H9 (cell line): ENCODE measurements around the gene APOBEC3B. TPM values are rescaled to one million over a fixed set of nuclear protein-coding genes. Genes with fewer than 3 reads are reported as not detected.
A peak's percentile ranks its signal among the peaks of the same experiment; 100 is the strongest.

Experiments used
- DNase-seq: peaks from one replicate; pipeline ENCODE4 v3.0.0-alpha.2; 2017
- H2AFZ ChIP-seq: one replicate; pipeline ENCODE4 v1.6.1; 2013; ENCODE audit warnings: mild to moderate bottlenecking, low read length, control low read depth, moderate library complexity
- H2AK5ac ChIP-seq: 2 replicates; pipeline ENCODE4 v1.6.1; 2013; ENCODE audit warnings: low read length, control low read depth, mixed read lengths; ENCODE audit not compliant: insufficient read length
- H2BK120ac ChIP-seq: one replicate; pipeline ENCODE4 v1.6.1; 2013; ENCODE audit warnings: low read depth, mild to moderate bottlenecking, low read length, control low read depth, inconsistent platforms; ENCODE audit not compliant: poor library complexity, severe bottlenecking
- H2BK12ac ChIP-seq: 2 replicates; pipeline ENCODE4 v1.6.1; 2013; ENCODE audit warnings: low read length, control low read depth, mixed read lengths, low read depth; ENCODE audit not compliant: insufficient read length
- H2BK15ac ChIP-seq: 2 replicates; pipeline ENCODE4 v1.6.1; 2013; ENCODE audit warnings: low read depth, low read length, control low read depth
- H2BK20ac ChIP-seq: one replicate; pipeline ENCODE4 v1.6.1; 2013; ENCODE audit warnings: low read depth, mild to moderate bottlenecking, low read length, control low read depth, inconsistent platforms; ENCODE audit not compliant: poor library complexity, severe bottlenecking
- H2BK5ac ChIP-seq: 2 replicates; pipeline ENCODE4 v1.6.1; 2013; ENCODE audit warnings: low read length, control low read depth, mixed read lengths; ENCODE audit not compliant: insufficient read length
- H3K14ac ChIP-seq: 2 replicates; pipeline ENCODE4 v1.6.1; 2013; ENCODE audit warnings: low read length, control low read depth; ENCODE audit not compliant: insufficient read depth
- H3K18ac ChIP-seq: 2 replicates; pipeline ENCODE4 v1.6.1; 2013; ENCODE audit warnings: low read depth, mild to moderate bottlenecking, mixed read lengths, low read length, control low read depth; ENCODE audit not compliant: insufficient read length
- H3K23ac ChIP-seq: 2 replicates; pipeline ENCODE4 v1.6.1; 2013; ENCODE audit warnings: low read length, control low read depth, mixed read lengths, low read depth; ENCODE audit not compliant: insufficient read length
- H3K23me2 ChIP-seq: 2 replicates; pipeline ENCODE4 v1.6.1; 2013; ENCODE audit warnings: low read depth, mild to moderate bottlenecking, mixed read lengths, low read length, control low read depth; ENCODE audit not compliant: insufficient read length, poor library complexity, severe bottlenecking
- H3K27ac ChIP-seq: 2 replicates; pipeline ENCODE4 v1.5.1; 2013; ENCODE audit warnings: low read length, control low read depth, mixed read lengths, low read depth; ENCODE audit not compliant: insufficient read length
- H3K27me3 ChIP-seq: 2 replicates; pipeline ENCODE4 v1.6.1; 2013; ENCODE audit warnings: low read length, control low read depth, inconsistent platforms; ENCODE audit not compliant: insufficient read depth
- H3K4ac ChIP-seq: 2 replicates; pipeline ENCODE4 v1.6.1; 2013; ENCODE audit warnings: low read depth, mild to moderate bottlenecking, control low read depth, inconsistent platforms, low read length, moderate library complexity
- H3K4me1 ChIP-seq: 2 replicates; pipeline ENCODE4 v1.6.1; 2013; ENCODE audit warnings: low read length, control low read depth, inconsistent platforms; ENCODE audit not compliant: insufficient read depth
- H3K4me2 ChIP-seq: 2 replicates; pipeline ENCODE4 v1.6.1; 2013; ENCODE audit warnings: low read length, control low read depth, mixed read lengths; ENCODE audit not compliant: insufficient read length, insufficient read depth
- H3K56ac ChIP-seq: 2 replicates; pipeline ENCODE4 v1.6.1; 2013; ENCODE audit warnings: low read depth, mild to moderate bottlenecking, mixed read lengths, low read length, control low read depth; ENCODE audit not compliant: insufficient read length
- H3K79me1 ChIP-seq: 2 replicates; pipeline ENCODE4 v1.6.1; 2013; ENCODE audit warnings: low read depth, mild to moderate bottlenecking, moderate library complexity, low read length, control low read depth, inconsistent platforms; ENCODE audit not compliant: insufficient read depth, poor library complexity, severe bottlenecking
- H3K79me2 ChIP-seq: 2 replicates; pipeline ENCODE4 v1.6.1; 2013; ENCODE audit warnings: low read length, control low read depth, inconsistent platforms; ENCODE audit not compliant: insufficient read depth
- H3K9ac ChIP-seq: 2 replicates; pipeline ENCODE4 v1.6.1; 2013; ENCODE audit warnings: low read length, control low read depth, mixed read lengths; ENCODE audit not compliant: insufficient read length; ENCODE audit errors: extremely low read depth
- H3K9me3 ChIP-seq: one replicate; pipeline ENCODE4 v1.6.1; 2013; ENCODE audit warnings: low read depth, low read length, inconsistent platforms; ENCODE audit not compliant: control insufficient read depth
- H3T11ph ChIP-seq: one replicate; pipeline ENCODE4 v1.6.1; 2013; ENCODE audit warnings: mild to moderate bottlenecking, low read length, control low read depth, inconsistent platforms
- H4K20me1 ChIP-seq: one replicate; pipeline ENCODE4 v1.6.1; 2013; ENCODE audit not compliant: control insufficient read depth, insufficient read length, insufficient read depth
- H4K5ac ChIP-seq: 2 replicates; pipeline ENCODE4 v1.6.1; 2013; ENCODE audit warnings: low read depth, mild to moderate bottlenecking, mixed read lengths, low read length, control low read depth; ENCODE audit not compliant: insufficient read length
- H4K8ac ChIP-seq: replicated peaks from 2 replicates; pipeline ENCODE4 v1.6.1; 2013; ENCODE audit warnings: low read length, control low read depth, mixed read lengths, low read depth; ENCODE audit not compliant: insufficient read length
- H4K91ac ChIP-seq: 2 replicates; pipeline ENCODE4 v1.6.1; 2013; ENCODE audit warnings: low read depth, mild to moderate bottlenecking, moderate library complexity, mixed read lengths, low read length, control low read depth; ENCODE audit not compliant: insufficient read length
- H3K27ac Mint-ChIP-seq, 3 experiments: 2 replicates in 2 of 3; 3 replicates in 1 of 3; pipeline ENCODE4 v1.8.0; 2020 to 2021; ENCODE audit warnings: mixed read lengths in 3 of 3, mild to moderate bottlenecking in 1 of 3, moderate library complexity in 1 of 3
- H3K27me3 Mint-ChIP-seq: 2 replicates; pipeline ENCODE4 v1.8.0; 2021; ENCODE audit warnings: low read depth, mild to moderate bottlenecking, moderate library complexity, mixed read lengths
- H3K36me3 Mint-ChIP-seq, 3 experiments: 2 replicates in 2 of 3; 3 replicates in 1 of 3; pipeline ENCODE4 v1.8.0; 2020 to 2021; ENCODE audit warnings: low read depth in 3 of 3, mixed read lengths in 3 of 3; ENCODE audit not compliant: insufficient read depth in 1 of 3
- H3K4me1 Mint-ChIP-seq, 2 experiments: 2 replicates each; pipeline ENCODE4 v1.8.0; 2020; ENCODE audit warnings: mixed read lengths in 2 of 2
- H3K4me3 Mint-ChIP-seq, 2 experiments: 2 replicates in 1 of 2; 3 replicates in 1 of 2; pipeline ENCODE4 v1.8.0; 2020 to 2021; ENCODE audit warnings: mild to moderate bottlenecking in 2 of 2, mixed read lengths in 2 of 2, moderate library complexity in 1 of 2
- H3K9me3 Mint-ChIP-seq, 2 experiments: 2 replicates in 1 of 2; 3 replicates in 1 of 2; pipeline ENCODE4 v1.8.0; 2020; ENCODE audit warnings: mild to moderate bottlenecking in 2 of 2, mixed read lengths in 2 of 2, moderate library complexity in 1 of 2
- CTCF ChIP-seq: fragments of 200-600 bp; sonication (generic); conservative IDR thresholded peaks from 3 replicates; pipeline ENCODE4 v1.8.0; 2021; ENCODE audit warnings: antibody characterized with exemption, mild to moderate bottlenecking
- WGBS: extraction: QIAGEN DNeasy Blood & Tissue Kit; methylation state at CpG from one replicate; pipeline ENCODE4 v1.1.7; 2013; ENCODE audit warnings: missing lambda C conversion rate, low lambda C conversion rate, mixed read lengths; ENCODE audit not compliant: insufficient read length; ENCODE audit errors: extremely low coverage; 5-methylcytosine and 5-hydroxymethylcytosine counted together
- total RNA-seq: library from RNA; stranded (reverse); gene quantifications from 2 replicates; pipeline ENCODE4 v1.2.1, GENCODE V29; 2021

Gene APOBEC3B
- total RNA-seq, 1 experiment from 2014 or later: 29.0 TPM

GRCh38 chr22:38943201-38943600 lies 38.9 kb upstream of the APOBEC3B start:
- DNase-seq: peak; percentile 52
- no peak overlapping the region for H3K4me2 ChIP-seq
- no peak overlapping the region for H4K5ac ChIP-seq
- Mint-ChIP-seq H3K4me1 (peaks cover 20 to 26% of the 10 kb centered on the region in 2 experiments), H3K27ac (no peak overlapping the region; a peak in 1 of 7 replicates), H3K27me3 (peaks cover 37% of the 10 kb centered on the region), H3K4me3 (no peak overlapping the region), H3K36me3 (no peaks in the 10 kb centered on the region), H3K9me3 (no peaks in the 10 kb centered on the region)
- H3K79me2 ChIP-seq: no peaks in the 10 kb centered on the region
- H2BK5ac ChIP-seq: no peak overlapping the region
- H2BK12ac ChIP-seq: no peak overlapping the region
- H2AFZ ChIP-seq: no peak overlapping the region
- no CpG with 5 or more reads among the region's 9 CpGs for WGBS
- no peaks in the 10 kb centered on the region for H3K9me3 ChIP-seq
- H3K23me2 ChIP-seq: no peaks in the 10 kb centered on the region
- H2BK15ac ChIP-seq: no peak overlapping the region
- H4K20me1 ChIP-seq: no peaks in the 10 kb centered on the region
- H3K27ac ChIP-seq: no peak overlapping the region
- H2BK20ac ChIP-seq: no peak overlapping the region
- no peaks in the 10 kb centered on the region for H3K4me1 ChIP-seq
- H4K91ac ChIP-seq: no peak overlapping the region
- H3K27me3 ChIP-seq: no peaks in the 10 kb centered on the region
- H2BK120ac ChIP-seq: no peak overlapping the region
- H3K4ac ChIP-seq: no peak overlapping the region
- H3T11ph ChIP-seq: no peak overlapping the region
- no peak overlapping the region for H3K14ac ChIP-seq
- no peaks in the 10 kb centered on the region for H3K79me1 ChIP-seq
- no peak overlapping the region for H3K18ac ChIP-seq
- no peak overlapping the region for H3K56ac ChIP-seq
- no peak overlapping the region for H3K9ac ChIP-seq
- TF ChIP-seq CTCF: peak; percentile 54
- H3K23ac ChIP-seq: no peak overlapping the region
- H2AK5ac ChIP-seq: no peak overlapping the region
- no peak overlapping the region for H4K8ac ChIP-seq
